Suprapubic skin (tissue), 4 donors: ENCODE measurements around the gene NCOA1. TPM values are rescaled to one million over a fixed set of nuclear protein-coding genes. Genes with fewer than 3 reads are reported as not detected.

ENCODE experiments used
- DNase-seq, 2 donors: peaks; one replicate each; pipeline ENCODE4 v3.0.0-alpha.2; 2019; ENCODE audit warnings: low spot score in 2 of 2
- H3K27ac ChIP-seq: fragments of 200-600 bp; sonication (generic); one replicate; pipeline ENCODE4 v1.5.1; 2019
- H3K27me3 ChIP-seq: fragments of 200-600 bp; sonication (generic); one replicate; pipeline ENCODE4 v1.5.1; 2019
- H3K36me3 ChIP-seq: fragments of 200-600 bp; sonication (generic); one replicate; pipeline ENCODE4 v1.5.1; 2019
- H3K4me1 ChIP-seq: fragments of 200-600 bp; sonication (generic); one replicate; pipeline ENCODE4 v1.5.1; 2019
- H3K4me3 ChIP-seq: fragments of 200-600 bp; sonication (generic); one replicate; pipeline ENCODE4 v1.5.1; 2019; ENCODE audit warnings: mild to moderate bottlenecking
- H3K9me3 ChIP-seq: fragments of 200-600 bp; sonication (generic); one replicate; pipeline ENCODE4 v1.5.1; 2019
- EP300 ChIP-seq: sonication (generic); formaldehyde crosslinking; IDR thresholded peaks from one replicate; pipeline ENCODE4 v1.6.1; 2017; ENCODE audit warnings: antibody characterized with exemption
- POLR2A ChIP-seq, 2 donors: fragments of 450-650 bp; IDR thresholded peaks; one replicate each; pipeline ENCODE4 v1.6.1; 2017; ENCODE audit warnings: antibody characterized with exemption in 2 of 2, mild to moderate bottlenecking in 2 of 2, moderate library complexity in 2 of 2
- POLR2AphosphoS5 ChIP-seq, 3 donors: sonication (generic); formaldehyde crosslinking; IDR thresholded peaks; one replicate each; pipeline ENCODE4 v1.6.1; 2017; ENCODE audit warnings: antibody characterized with exemption in 3 of 3
- WGBS: methylation state at CpG from one replicate; pipeline ENCODE4 v1.1.5; 2018; 5-methylcytosine and 5-hydroxymethylcytosine counted together
- total RNA-seq, 4 donors: library from RNA; depleted of rRNA; stranded (reverse); fragments of >200 nt; gene quantifications; one replicate each; pipeline ENCODE4 v1.1.0, GENCODE V29; 2016
- TF ChIP-seq, protein P1 (sequence below), 2 donors: fragments of 200-600 bp in 1 of 2; fragments of 450-650 bp in 1 of 2; sonication (generic) in 1 of 2; IDR thresholded peaks; one replicate each; pipeline ENCODE4 v1.5.1; 2016 to 2019; ENCODE audit warnings: antibody characterized with exemption in 2 of 2, mild to moderate bottlenecking in 1 of 2, moderate library complexity in 1 of 2

Gene NCOA1
- total RNA-seq, 4 donors from 2014 or later, result 40.5 to 66.1 (median 47.2) TPM

DNA sequence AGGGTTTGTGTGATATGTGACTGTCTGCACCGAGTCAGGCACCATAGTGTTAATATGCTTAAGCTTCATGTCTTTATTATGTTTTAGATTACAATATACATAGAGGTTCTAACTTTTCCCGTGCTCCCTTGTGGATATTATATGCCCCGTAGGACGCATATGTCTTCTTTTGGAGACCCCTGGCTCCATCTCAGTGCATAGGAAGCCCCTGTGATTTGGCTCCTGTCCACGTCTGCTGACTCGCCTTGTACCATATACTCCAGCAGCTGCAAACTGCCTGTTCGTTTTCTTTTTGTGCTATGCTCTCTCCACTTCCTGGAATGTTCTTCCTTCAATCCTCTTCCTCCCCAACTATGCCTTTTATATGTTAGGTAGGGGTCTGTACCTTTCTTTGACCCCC lies 191.2 kb downstream of the NCOA1 start:
- Histone ChIP-seq H3K4me3 (no peak overlapping the region), H3K9me3 (no peaks in the 10 kb centered on the region), H3K36me3 (peaks cover 21% of the 10 kb centered on the region), H3K4me1 (no peaks in the 10 kb centered on the region), H3K27ac (no peak overlapping the region), H3K27me3 (no peaks in the 10 kb centered on the region)
- TF ChIP-seq EP300, result no peak
- DNase-seq, result no peak
- 68% methylated on average over 7 of the region's 7 CpGs for WGBS

DNA sequence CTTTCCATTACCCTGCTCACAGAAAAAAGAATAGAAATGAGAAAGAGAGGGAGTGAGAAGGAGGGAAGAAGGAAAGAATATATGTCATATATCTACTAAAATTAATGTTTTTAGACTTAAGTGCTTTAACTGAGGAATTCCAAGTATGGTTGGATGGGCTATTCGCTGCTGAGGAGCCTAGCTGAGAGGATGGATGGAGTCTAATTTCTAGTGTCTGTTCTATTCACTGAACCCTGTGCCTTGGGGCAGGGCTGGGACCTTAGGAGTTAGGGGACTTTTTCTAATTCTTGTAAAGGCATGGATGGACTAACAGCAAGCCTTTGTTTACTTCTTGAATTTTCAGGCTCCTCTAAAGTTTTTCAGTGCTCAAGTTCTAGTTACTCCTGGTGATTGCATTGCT lies 192.4 kb downstream of the NCOA1 start:
- H3K4me1 ChIP-seq, result no peaks in the 10 kb centered on the region
- TF ChIP-seq POLR2AphosphoS5 (IDR thresholded peaks at IDR 0.05) (no peak), POLR2A (IDR thresholded peaks at IDR 0.05) (no peak), EP300 (no peak)
- TF ChIP-seq, protein P1, sequence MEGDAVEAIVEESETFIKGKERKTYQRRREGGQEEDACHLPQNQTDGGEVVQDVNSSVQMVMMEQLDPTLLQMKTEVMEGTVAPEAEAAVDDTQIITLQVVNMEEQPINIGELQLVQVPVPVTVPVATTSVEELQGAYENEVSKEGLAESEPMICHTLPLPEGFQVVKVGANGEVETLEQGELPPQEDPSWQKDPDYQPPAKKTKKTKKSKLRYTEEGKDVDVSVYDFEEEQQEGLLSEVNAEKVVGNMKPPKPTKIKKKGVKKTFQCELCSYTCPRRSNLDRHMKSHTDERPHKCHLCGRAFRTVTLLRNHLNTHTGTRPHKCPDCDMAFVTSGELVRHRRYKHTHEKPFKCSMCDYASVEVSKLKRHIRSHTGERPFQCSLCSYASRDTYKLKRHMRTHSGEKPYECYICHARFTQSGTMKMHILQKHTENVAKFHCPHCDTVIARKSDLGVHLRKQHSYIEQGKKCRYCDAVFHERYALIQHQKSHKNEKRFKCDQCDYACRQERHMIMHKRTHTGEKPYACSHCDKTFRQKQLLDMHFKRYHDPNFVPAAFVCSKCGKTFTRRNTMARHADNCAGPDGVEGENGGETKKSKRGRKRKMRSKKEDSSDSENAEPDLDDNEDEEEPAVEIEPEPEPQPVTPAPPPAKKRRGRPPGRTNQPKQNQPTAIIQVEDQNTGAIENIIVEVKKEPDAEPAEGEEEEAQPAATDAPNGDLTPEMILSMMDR (IDR thresholded peaks at IDR 0.05), result no peak
- no peak for DNase-seq
- WGBS, result 92% methylated on average over 1 of the region's 1 CpG
- H3K27ac ChIP-seq, result no peak overlapping the region
- H3K36me3 ChIP-seq, result peaks cover 18% of the 10 kb centered on the region
- H3K4me3 ChIP-seq, result no peak overlapping the region
- no peaks in the 10 kb centered on the region for H3K27me3 ChIP-seq
- no peaks in the 10 kb centered on the region for H3K9me3 ChIP-seq

DNA sequence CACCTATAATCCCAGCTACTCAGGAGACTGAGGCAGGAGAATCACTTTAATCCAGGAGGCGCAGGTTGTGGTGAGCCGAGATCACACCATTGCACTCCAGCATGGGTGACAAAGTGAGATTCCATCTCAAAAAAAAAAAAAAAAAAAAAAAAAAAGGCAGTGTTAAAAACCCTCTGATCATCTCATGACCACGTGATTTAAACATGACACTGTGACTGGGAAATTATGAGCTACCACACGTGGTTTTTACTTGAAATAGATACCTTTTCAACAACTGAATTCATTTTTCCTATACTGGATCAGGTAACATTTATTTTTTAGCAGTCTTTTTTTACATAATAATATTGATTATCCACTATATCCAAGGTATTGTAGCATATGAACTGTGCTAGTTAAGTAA lies 199.5 kb downstream of the NCOA1 start:
- DNase-seq, result no peak
- TF ChIP-seq, protein P1 (IDR thresholded peaks at IDR 0.05), result no peak
- TF ChIP-seq POLR2AphosphoS5 (IDR thresholded peaks at IDR 0.05) (no peak), EP300 (no peak), POLR2A (IDR thresholded peaks at IDR 0.05) (no peak)
- no peaks in the 10 kb centered on the region for H3K27me3 ChIP-seq
- WGBS, result 97% methylated on average over 4 of the region's 4 CpGs
- H3K4me3 ChIP-seq, result no peak overlapping the region
- no peaks in the 10 kb centered on the region for H3K36me3 ChIP-seq
- no peaks in the 10 kb centered on the region for H3K9me3 ChIP-seq
- H3K4me1 ChIP-seq, result no peaks in the 10 kb centered on the region
- H3K27ac ChIP-seq, result no peak overlapping the region

DNA sequence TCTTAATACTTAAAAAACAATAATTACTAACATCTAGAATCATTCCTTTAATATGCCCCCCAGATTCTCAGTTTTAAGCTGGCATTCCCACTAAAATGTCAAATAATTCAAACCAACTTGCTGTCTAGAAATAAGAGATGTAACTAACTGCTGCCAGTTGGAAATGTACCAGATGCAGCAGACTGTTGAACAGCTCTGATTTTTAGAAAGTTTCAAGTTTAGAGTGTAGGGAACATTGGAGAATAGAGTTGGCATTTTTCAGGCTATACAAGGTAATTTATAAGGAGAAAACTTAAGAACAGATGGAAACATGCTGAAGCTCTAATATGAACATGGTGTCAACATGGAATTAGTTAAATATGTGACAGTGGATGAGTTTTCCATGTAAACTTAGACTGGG lies 200.8 kb downstream of the NCOA1 start:
- TF ChIP-seq EP300 (no peak), POLR2AphosphoS5 (IDR thresholded peaks at IDR 0.05) (no peak), POLR2A (IDR thresholded peaks at IDR 0.05) (no peak)
- TF ChIP-seq, protein P1 (IDR thresholded peaks at IDR 0.05), result no peak
- H3K4me1 ChIP-seq, result no peaks in the 10 kb centered on the region
- H3K9me3 ChIP-seq, result no peaks in the 10 kb centered on the region
- H3K27ac ChIP-seq, result no peak overlapping the region
- no peaks in the 10 kb centered on the region for H3K27me3 ChIP-seq
- no peak overlapping the region for H3K4me3 ChIP-seq
- DNase-seq, result no peak
- no peaks in the 10 kb centered on the region for H3K36me3 ChIP-seq

DNA sequence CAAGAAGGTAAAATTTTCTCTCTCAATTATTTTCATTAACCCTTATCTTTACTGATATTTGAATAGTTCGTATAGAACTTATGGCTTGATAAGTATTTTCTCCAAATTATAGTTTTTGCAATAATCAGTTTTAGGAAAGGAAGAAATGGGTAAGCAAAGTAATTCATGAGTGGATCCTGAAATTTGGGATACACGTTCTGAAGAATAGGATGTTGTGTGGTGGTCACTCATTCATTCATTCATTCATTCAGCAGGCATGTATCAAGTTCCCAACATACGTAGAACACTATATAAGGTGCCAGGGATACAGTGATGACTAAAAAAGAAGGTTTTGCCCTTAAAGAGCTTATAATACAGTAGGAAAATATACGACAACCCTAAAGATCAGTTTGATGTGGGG lies 206.7 kb downstream of the NCOA1 start:
- TF ChIP-seq POLR2A (IDR thresholded peaks at IDR 0.05), result no peak
- TF ChIP-seq, protein P1 (IDR thresholded peaks at IDR 0.05), result no peak
- TF ChIP-seq EP300, result no peak
- no peak for TF ChIP-seq POLR2AphosphoS5 (IDR thresholded peaks at IDR 0.05)
- Histone ChIP-seq H3K27me3 (no peaks in the 10 kb centered on the region), H3K4me3 (no peak overlapping the region), H3K27ac (no peak overlapping the region), H3K9me3 (no peaks in the 10 kb centered on the region), H3K36me3 (peaks cover 3% of the 10 kb centered on the region), H3K4me1 (peaks cover 3% of the 10 kb centered on the region)
- DNase-seq, result no peak
- 92% methylated on average over 4 of the region's 4 CpGs for WGBS

DNA sequence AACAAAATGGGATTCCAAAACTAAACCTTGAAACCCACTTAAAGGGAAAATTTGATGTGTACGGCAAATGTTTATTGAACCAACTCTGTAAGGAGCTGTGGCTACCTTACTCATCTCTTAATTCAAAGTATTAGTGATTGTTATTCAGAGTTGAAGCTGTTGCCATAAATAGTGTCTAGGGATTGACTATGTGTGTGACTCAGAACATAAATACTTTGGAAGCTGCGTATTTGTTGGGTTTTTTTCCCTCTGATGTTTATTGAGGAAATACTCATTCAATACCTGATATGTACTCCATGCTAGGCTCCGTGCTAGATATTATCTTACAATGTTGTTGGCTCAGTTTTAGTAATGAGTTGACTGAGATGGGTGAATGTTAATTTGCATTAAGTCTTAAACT lies 211.7 kb downstream of the NCOA1 start:
- DNase-seq, result no peak
- Histone ChIP-seq H3K27ac (no peak overlapping the region), H3K9me3 (no peaks in the 10 kb centered on the region), H3K4me1 (peaks cover 4% of the 10 kb centered on the region), H3K27me3 (no peaks in the 10 kb centered on the region), H3K36me3 (peaks cover 17% of the 10 kb centered on the region), H3K4me3 (no peak overlapping the region)
- WGBS, result 63% methylated on average over 3 of the region's 3 CpGs
- TF ChIP-seq, protein P1 (IDR thresholded peaks at IDR 0.05), result no peak
- no peak for TF ChIP-seq EP300
- TF ChIP-seq POLR2A (IDR thresholded peaks at IDR 0.05), result no peak
- no peak for TF ChIP-seq POLR2AphosphoS5 (IDR thresholded peaks at IDR 0.05)
